GM21360 (cell line): ENCODE measurements around the gene ARHGEF2.
A peak's percentile ranks its signal among the peaks of the same experiment; 100 is the strongest.

Source experiments
- ATAC-seq: cut with Tn5 transposase; IDR thresholded peaks from one replicate; pipeline ENCODE4 v1.9.1; 2021; ENCODE audit warnings: mild to moderate bottlenecking, moderate library complexity; ENCODE audit not compliant: unreplicated experiment

ARHGEF2 gene

GRCh38 chr1:155978325-155978972, at the start of gene ARHGEF2:
Gene ARHGEF2 (minus strand): TSS chr1:155978547. CDS start chr1:155978427, 120 bp downstream.
- ATAC-seq = peak; percentile 50

DNA sequence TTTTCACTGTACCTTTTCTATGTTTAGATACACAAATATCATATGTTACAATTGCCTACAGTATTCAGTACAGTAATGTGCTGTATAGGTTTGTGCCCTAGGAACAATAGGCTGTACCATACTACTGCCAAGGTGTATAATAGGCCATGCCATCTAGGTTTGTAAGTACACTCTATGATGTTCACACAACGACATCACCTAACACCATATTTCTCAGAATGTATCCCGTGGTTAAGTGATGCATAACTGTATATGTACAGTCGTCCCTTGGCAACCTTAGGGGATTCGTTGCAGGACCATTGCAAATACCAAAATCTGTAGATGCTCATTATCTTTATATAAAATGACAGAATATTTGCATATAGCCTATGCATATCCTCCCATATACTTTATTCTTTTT, 48.2 kb upstream of the ARHGEF2 start:
- no peak for ATAC-seq

DNA sequence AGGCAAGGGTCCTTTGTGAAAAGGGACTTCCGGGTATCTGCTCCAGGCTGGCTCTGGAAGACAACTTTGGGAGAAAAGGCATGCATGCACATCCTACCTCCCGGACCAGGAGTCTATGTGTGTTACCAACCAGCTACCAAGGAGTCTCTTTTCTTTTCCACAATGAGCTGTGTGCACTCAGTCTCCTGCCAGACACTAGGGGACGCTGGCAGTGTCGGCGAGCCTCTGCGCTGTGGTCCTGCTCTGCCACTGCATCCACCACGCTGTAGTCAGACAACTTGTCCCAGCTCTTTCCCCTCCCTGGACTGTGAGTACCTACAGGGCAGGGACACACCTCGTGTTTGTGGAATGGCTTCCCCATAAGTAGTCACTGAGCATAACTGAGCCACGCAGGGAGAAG, 47.5 kb upstream of the ARHGEF2 start:
- no peak for ATAC-seq

DNA sequence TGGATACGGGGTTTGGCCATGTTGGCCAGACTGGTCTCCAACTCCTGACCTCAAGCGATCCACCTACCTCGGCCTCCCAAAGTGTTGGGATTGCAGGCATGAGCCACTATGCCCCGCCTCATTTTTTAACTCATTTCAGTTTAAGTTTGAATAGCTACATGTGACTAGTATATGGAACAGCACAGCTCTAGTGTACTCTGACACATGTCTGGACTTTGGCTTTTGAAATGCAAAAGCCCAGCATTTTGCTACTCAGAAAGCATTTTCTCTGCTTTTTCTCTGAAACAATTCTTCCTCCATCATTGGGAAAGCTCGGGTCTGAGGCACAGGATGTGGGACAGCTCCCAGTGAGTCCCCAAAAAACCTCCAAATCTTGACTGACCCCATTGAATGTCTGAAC, 46.5 kb upstream of the ARHGEF2 start:
- no peak for ATAC-seq

DNA sequence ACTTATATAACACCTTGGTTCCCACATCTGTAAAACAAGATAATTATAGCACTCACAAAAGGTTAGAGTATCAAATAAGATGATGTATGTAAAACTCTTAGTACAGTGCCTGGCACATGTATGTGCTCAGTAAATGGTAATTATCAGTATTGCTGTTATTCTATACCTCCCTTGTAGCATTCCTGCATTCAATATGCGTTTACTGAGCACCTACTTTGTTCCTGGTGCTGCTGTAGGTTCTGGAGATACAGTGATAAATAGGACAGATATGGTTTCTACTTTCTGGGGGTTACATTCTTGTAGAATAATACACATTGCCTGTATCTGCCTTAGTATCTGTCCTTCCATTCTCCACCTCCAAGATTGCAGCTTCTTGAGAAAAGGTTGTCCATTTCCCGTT, 43.6 kb upstream of the ARHGEF2 start:
- no peak for ATAC-seq

- no peak for ATAC-seq
Measured at GRCh38 chr1:156021093-156021428, 42.7 kb upstream of the ARHGEF2 start.

- peak; percentile 97 for ATAC-seq
Measured at GRCh38 chr1:156020293-156021092, 42.1 kb upstream of the ARHGEF2 start, which contains the start of gene SSR2. Gene SSR2 (minus strand): TSS chr1:156020951. CDS start chr1:156020167, 784 bp downstream.

GRCh38 chr1:156019946-156020292, 41.6 kb upstream of the ARHGEF2 start:
- ATAC-seq = no peak

DNA sequence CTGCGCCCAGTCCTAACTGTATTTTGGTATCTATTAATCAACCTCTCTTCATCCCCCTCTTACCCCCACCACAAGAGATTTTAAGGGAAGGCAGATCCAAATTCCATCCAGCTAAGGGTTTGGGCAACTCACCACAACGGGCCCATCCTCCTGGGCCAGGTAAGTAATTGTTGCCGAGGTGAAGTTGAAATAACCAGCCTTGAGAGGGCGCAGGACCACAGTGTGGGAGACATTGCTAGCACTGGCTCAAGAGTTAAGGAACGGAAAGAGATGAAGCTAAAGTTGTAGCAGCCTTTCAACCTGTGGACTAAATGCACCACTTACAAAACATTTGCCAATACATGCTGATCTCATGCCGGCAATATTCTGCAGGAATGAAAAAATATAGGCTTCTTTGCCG, 36.5 kb upstream of the ARHGEF2 start:
- no peak for ATAC-seq

DNA sequence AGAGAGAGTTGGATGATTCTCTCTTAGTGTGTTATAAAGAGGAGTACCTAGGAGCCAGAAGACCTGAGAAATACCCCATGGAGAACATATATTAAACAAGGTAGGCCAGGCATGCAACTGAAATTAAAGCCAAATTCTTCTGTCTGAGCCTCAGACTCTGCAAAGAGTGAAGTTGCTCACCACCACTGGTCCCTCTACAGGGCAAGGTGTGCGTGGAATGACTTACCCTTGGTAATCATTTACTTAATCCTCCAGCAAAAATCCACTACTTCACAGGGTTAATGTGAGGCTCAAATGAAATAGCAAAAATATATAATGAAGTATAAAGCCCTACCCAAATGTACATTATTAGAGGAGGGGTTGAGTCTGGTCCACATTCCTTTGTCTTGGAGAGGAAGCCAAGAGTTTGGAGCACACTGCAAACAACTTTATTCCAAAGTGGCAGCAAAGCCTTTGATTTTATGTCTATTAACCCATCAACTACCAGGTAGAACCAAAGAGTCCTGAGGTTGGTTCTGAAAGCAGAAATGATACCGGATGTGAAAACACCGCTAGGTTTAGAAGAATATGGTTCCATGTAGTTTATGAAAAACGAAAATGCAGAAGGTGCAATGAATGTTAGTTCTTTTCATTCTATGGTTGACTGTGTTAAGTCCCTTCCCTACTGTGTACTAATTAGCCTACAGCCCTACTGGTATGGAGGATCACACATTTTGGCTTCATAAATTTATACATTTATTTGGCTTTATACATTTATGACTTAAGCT, 33.9 kb upstream of the ARHGEF2 start:
- ATAC-seq = no peak

GRCh38 chr1:156009404-156009803, 31.1 kb upstream of the ARHGEF2 start:
- ATAC-seq = no peak

GRCh38 chr1:156006666-156007376, 28.5 kb upstream of the ARHGEF2 start:
- ATAC-seq = no peak

- no peak for ATAC-seq
Measured at GRCh38 chr1:156004843-156005584, 26.7 kb upstream of the ARHGEF2 start.

- no peak for ATAC-seq
Measured at GRCh38 chr1:156003923-156004188, 25.5 kb upstream of the ARHGEF2 start.

DNA sequence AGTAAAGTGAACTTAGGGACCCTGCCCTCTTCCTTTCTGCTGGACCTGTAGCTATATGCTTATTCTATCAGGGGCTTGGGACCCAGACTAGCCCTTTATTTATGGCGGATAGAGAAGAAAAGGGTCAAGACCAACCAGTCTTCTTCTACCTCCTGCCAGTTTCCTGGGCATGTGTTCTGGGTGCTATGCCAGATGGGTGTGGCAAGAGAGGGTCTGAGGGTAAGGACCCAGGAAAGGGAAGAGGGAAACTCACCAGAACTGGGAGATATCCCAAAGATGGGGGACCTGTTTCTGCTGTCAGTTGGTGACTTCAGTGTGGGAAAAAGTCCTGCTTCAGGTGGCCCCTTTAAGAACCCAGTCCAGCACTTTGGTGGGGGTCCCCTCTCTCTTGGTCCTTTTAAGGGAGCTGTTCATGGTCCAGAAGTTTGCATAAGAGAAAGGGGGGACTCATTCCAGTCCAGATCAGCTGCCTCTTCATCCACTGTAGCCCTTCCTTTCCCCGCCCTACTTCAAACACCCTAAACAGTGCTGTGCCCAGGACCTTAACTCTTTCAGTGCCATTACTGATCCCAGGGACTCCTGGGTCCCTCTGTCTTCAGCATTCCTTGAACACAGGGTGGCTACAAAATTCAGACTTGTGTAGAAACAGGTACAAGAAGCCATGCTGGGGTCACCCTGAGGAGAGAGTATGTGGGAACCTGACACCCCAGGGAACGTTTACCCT, 24.0 kb upstream of the ARHGEF2 start:
- no peak for ATAC-seq

- no peak for ATAC-seq
Measured at GRCh38 chr1:156001662-156002171, 23.4 kb upstream of the ARHGEF2 start.

- no peak for ATAC-seq
Measured at GRCh38 chr1:156001021-156001661, 22.8 kb upstream of the ARHGEF2 start.

- no peak for ATAC-seq
Measured at GRCh38 chr1:155999964-156000363, 21.6 kb upstream of the ARHGEF2 start.

GRCh38 chr1:155996166-155996565, 17.8 kb upstream of the ARHGEF2 start:
- no peak for ATAC-seq
